Motor neuron (in vitro differentiated cells): Measurements from ENCODE around the gene PODN. TPM values are rescaled to one million over a fixed set of nuclear protein-coding genes. Genes with fewer than 3 reads are reported as not detected.

ENCODE experiments used
- ATAC-seq, 8 experiments: fragments of 200-7000 bp; cut with Tn5 transposase; replicated peaks in 6 of 8; 2 replicates each; pipeline ENCODE4 v1.8.0; 2021; ENCODE audit warnings: mild to moderate bottlenecking in 8 of 8, moderate library complexity in 8 of 8
- H3K27ac ChIP-seq, 2 donors: fragments of 250-450 bp; sonication (Bioruptor Pico); 2 replicates each; pipeline ENCODE4 v1.9.0; 2021; ENCODE audit warnings: antibody characterized with exemption in 2 of 2, mild to moderate bottlenecking in 2 of 2, moderate library complexity in 1 of 2
- H3K4me1 ChIP-seq, 2 donors: fragments of 250-450 bp; sonication (Bioruptor Pico); replicated peaks in 1 of 2; 2 replicates each; pipeline ENCODE4 v1.6.1; 2021; ENCODE audit warnings: antibody characterized with exemption in 2 of 2, mild to moderate bottlenecking in 2 of 2, moderate library complexity in 1 of 2
- H3K4me3 ChIP-seq, 5 donors: fragments of 250-450 bp; sonication (Bioruptor Pico); 2 replicates each; pipeline ENCODE4 v1.9.0; 2021; ENCODE audit warnings: antibody characterized with exemption in 5 of 5, mild to moderate bottlenecking in 5 of 5, moderate library complexity in 4 of 5
- WGBS, 10 experiments: fragments of 450-650 bp; shearing (Covaris generic); methylation state at CpG; one replicate each; pipeline ENCODE4 v1.0.0; 2022; 5-methylcytosine and 5-hydroxymethylcytosine counted together
- in situ Hi-C, 9 experiments: fragments of 400-800 bp; cut with MboI; loops; one replicate each; pipeline ENCODE4 v1.15.0; 2021; ENCODE audit warnings: low sequenced_read_pairs in 9 of 9, low pct_unique_long_range_greater_than_20kb in 2 of 9; ENCODE audit not compliant: unreplicated experiment in 9 of 9
- total RNA-seq, 8 experiments: library from RNA; unstranded; fragments of 300-600 nt; gene quantifications; 2 replicates each; pipeline versions ENCODE4 v1.2.3 to v1.2.4, GENCODE V29; 2022

The PODN gene
- total RNA-seq, 8 experiments from 2014 or later = 0.05 to 37.9 (median 1.2) TPM

- H3K27ac ChIP-seq = no peak overlapping the region
- H3K4me3 ChIP-seq = no peak overlapping the region
- peaks cover 11 to 21% of the 10 kb centered on the region in 2 donors for H3K4me1 ChIP-seq
- 83 to 100% (median 89%) methylated on average over 2 to 4 of the region's 5 CpGs; no CpG with 5 or more reads in 7 of the 10 experiments for whole genome bisulfite sequencing, 10 experiments
- peak in 2 of 8 experiments; percentile 15 to 24 for ATAC-seq
- in situ Hi-C loops = no loop called here
Measured at GRCh38 chr1:53127546-53127945, 65.5 kb downstream of the PODN start.

GRCh38 chr1:53128401-53128800 lies 66.4 kb downstream of the PODN start:
- no peak for ATAC-seq
- H3K4me3 ChIP-seq = no peak overlapping the region
- in situ Hi-C loops = no loop called here
- H3K27ac ChIP-seq = no peak overlapping the region
- 90 to 100% (median 100%) methylated on average over 1 to 4 of the region's 4 CpGs; no CpG with 5 or more reads in 6 of the 10 experiments for WGBS, 10 experiments
- H3K4me1 ChIP-seq = peaks cover 11 to 12% of the 10 kb centered on the region in 2 donors

- 10 to 100% (median 60%) methylated on average over 1 to 11 of the region's 12 CpGs; no CpG with 5 or more reads in 3 of the 10 experiments for WGBS, 10 experiments
- Histone ChIP-seq H3K4me3 (no peak overlapping the region), H3K27ac (peak overlapping the region in 1 of 2 donors; percentile 3), H3K4me1 (peaks cover 11 to 12% of the 10 kb centered on the region in 2 donors)
- ATAC-seq = peak in 5 of 8 experiments; percentile 63 to 91 (median 76)
- in situ Hi-C loops = no loop called here
Measured at GRCh38 chr1:53129891-53130597, 68.0 kb downstream of the PODN start.

GRCh38 chr1:53130598-53130877 lies 68.5 kb downstream of the PODN start:
- in situ Hi-C loops = no loop called here
- peaks cover 11 to 12% of the 10 kb centered on the region in 2 donors for H3K4me1 ChIP-seq
- WGBS, 10 experiments = 20 to 100% (median 85%) methylated on average over 1 of the region's 1 CpG; no CpG with 5 or more reads in 6 of the 10 experiments
- ATAC-seq = no peak
- no peak overlapping the region for H3K4me3 ChIP-seq
- H3K27ac ChIP-seq = no peak overlapping the region

GRCh38 chr1:53130878-53131589 lies 69.0 kb downstream of the PODN start:
- 49 to 100% (median 82%) methylated on average over 1 to 9 of the region's 9 CpGs for WGBS, 10 experiments
- no peak for ATAC-seq

GRCh38 chr1:53131590-53131938 lies 69.6 kb downstream of the PODN start:
- WGBS, 10 experiments = 76 to 100% (median 92%) methylated on average over 1 to 2 of the region's 2 CpGs; no CpG with 5 or more reads in 1 of the 10 experiments
- peaks cover 11 to 12% of the 10 kb centered on the region in 2 donors for H3K4me1 ChIP-seq
- no peak for ATAC-seq
- in situ Hi-C loops = no loop called here
- H3K27ac ChIP-seq = no peak overlapping the region
- no peak overlapping the region for H3K4me3 ChIP-seq

More at GRCh38 chr1:53130878-53131589, 69.0 kb downstream of the PODN start:
- no peak overlapping the region for H3K4me3 ChIP-seq
- peaks cover 11 to 12% of the 10 kb centered on the region in 2 donors for H3K4me1 ChIP-seq
- in situ Hi-C loops = no loop called here
- H3K27ac ChIP-seq = no peak overlapping the region

GRCh38 chr1:53132176-53132575 lies 70.2 kb downstream of the PODN start:
- no peak overlapping the region for H3K4me3 ChIP-seq
- peaks cover 11 to 12% of the 10 kb centered on the region in 2 donors for H3K4me1 ChIP-seq
- 50 to 100% (median 77%) methylated on average over 1 to 8 of the region's 8 CpGs; no CpG with 5 or more reads in 3 of the 10 experiments for WGBS, 10 experiments
- no peak overlapping the region for H3K27ac ChIP-seq
- ATAC-seq = no peak
- in situ Hi-C loops = no loop called here

- Histone ChIP-seq H3K4me3 (no peak overlapping the region), H3K27ac (no peak overlapping the region), H3K4me1 (peaks cover 11 to 12% of the 10 kb centered on the region in 2 donors)
- in situ Hi-C loops = no loop called here
- no peak for ATAC-seq
- 53 to 100% (median 82%) methylated on average over 1 to 8 of the region's 9 CpGs; no CpG with 5 or more reads in 2 of the 10 experiments for WGBS, 10 experiments
Measured at GRCh38 chr1:53133261-53134041, 71.4 kb downstream of the PODN start.

- in situ Hi-C loops = no loop called here
- peaks cover 11 to 12% of the 10 kb centered on the region in 2 donors for H3K4me1 ChIP-seq
- ATAC-seq = no peak
- H3K4me3 ChIP-seq = no peak overlapping the region
- 83 to 100% (median 98%) methylated on average over 1 to 4 of the region's 7 CpGs; no CpG with 5 or more reads in 2 of the 10 experiments for WGBS, 10 experiments
- H3K27ac ChIP-seq = no peak overlapping the region
Measured at GRCh38 chr1:53134042-53134485, 72.1 kb downstream of the PODN start.

Other genes with a start within 250 kb of the PODN start
- 1 to 10 TPM in 5 of 8 experiments, under 1 TPM in 3; 0.05 to 4.0 (median 1.2) TPM for gene ZYG11A, start 219.5 kb upstream of the PODN start, total RNA-seq
- gene ECHDC2, start 140.5 kb upstream of the PODN start, total RNA-seq = 100 to 1,000 TPM in 2 of 8 experiments, 10 to 100 TPM in 1, 1 to 10 TPM in 5; 1.5 to 333 (median 5.8) TPM
- gene SCP2, start 134.9 kb upstream of the PODN start, total RNA-seq = 100 to 1,000 TPM in 3 of 8 experiments, 10 to 100 TPM in 5; 79.6 to 193 (median 95.2) TPM
- gene SLC1A7, start 80.4 kb downstream of the PODN start, total RNA-seq = 1 to 10 TPM in 2 of 8 experiments, under 1 TPM in 6; 0.05 to 1.8 (median 0.50) TPM
- 10 to 100 TPM; 20.1 to 28.6 (median 24.0) TPM for gene CPT2, start 134.6 kb downstream of the PODN start, total RNA-seq
- 10 to 100 TPM; 44.2 to 76.7 (median 58.3) TPM for gene CZIB, start 158.4 kb downstream of the PODN start, total RNA-seq
- 100 to 1,000 TPM in 3 of 8 experiments, 10 to 100 TPM in 5; 56.5 to 138 (median 83.2) TPM for gene MAGOH, start 176.3 kb downstream of the PODN start, total RNA-seq